HEK293 (cell line): ENCODE results near the gene GYG1.

Experiments used
- KLF7 ChIP-seq: fragments of 450-650 bp; formaldehyde crosslinking; IDR thresholded peaks from 2 replicates; pipeline ENCODE4 v1.5.1; 2016; ENCODE audit warnings: missing biosample characterization, missing genetic modification characterization, borderline replicate concordance
- ZBTB17 ChIP-seq: fragments of 450-650 bp; formaldehyde crosslinking; IDR thresholded peaks from 2 replicates; pipeline ENCODE4 v1.5.1; 2016; ENCODE audit warnings: missing biosample characterization, missing genetic modification characterization
- ZNF747 ChIP-seq: fragments of 450-650 bp; formaldehyde crosslinking; IDR thresholded peaks from 2 replicates; pipeline ENCODE4 v1.5.1; 2016; ENCODE audit warnings: missing biosample characterization, missing genetic modification characterization

DNA sequence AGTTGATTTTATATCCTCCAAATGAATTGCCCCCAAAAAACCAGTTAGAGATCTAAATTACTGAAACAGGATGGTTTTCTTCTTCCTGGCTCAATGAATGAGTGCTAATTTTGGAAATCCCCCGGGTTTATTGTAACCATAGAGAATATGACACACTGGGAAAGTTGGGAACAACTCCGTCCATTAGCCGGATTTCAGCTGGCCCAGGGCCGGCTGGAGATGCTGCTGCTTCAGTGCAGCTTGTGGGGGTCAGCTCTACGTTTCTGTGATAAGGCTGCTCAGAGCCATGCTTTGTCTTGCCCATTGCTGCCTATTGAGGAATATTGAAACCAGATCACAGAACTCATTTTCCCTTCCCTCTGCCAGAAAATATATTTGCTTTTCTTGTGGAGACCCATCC, 20.3 kb downstream of the GYG1 start:
- TF ChIP-seq ZBTB17 (no peak), KLF7 (tag by site-specific recombination) (no peak), ZNF747 (tag by site-specific recombination) (no peak)
